HEK293 (cell line): Measurements from ENCODE around the gene ZNF540.

Experiments
- AEBP2 ChIP-seq: fragments of 450-650 bp; formaldehyde crosslinking; IDR thresholded peaks from 2 replicates; pipeline ENCODE4 v1.5.1; 2016; ENCODE audit warnings: missing biosample characterization, missing genetic modification characterization, borderline replicate concordance
- EGR2 ChIP-seq: fragments of 450-650 bp; formaldehyde crosslinking; IDR thresholded peaks from 2 replicates; pipeline ENCODE4 v1.5.1; 2016; ENCODE audit warnings: low read depth, missing biosample characterization, missing genetic modification characterization
- FEZF1 ChIP-seq: fragments of 450-650 bp; formaldehyde crosslinking; IDR thresholded peaks from 2 replicates; pipeline ENCODE4 v1.5.1; 2016; ENCODE audit warnings: missing biosample characterization, missing genetic modification characterization
- HOXA7 ChIP-seq: sonication (generic); formaldehyde crosslinking; IDR thresholded peaks from 2 replicates; pipeline ENCODE4 v1.8.1; 2022; ENCODE audit warnings: missing genetic modification reagents, borderline replicate concordance
- KLF10 ChIP-seq: fragments of 450-650 bp; IDR thresholded peaks from 2 replicates; pipeline ENCODE4 v1.5.1; 2018; ENCODE audit warnings: missing biosample characterization, mild to moderate bottlenecking, missing genetic modification characterization
- TRIM28 ChIP-seq: IDR thresholded peaks from 2 replicates; pipeline ENCODE4 v1.6.1; 2011; ENCODE audit warnings: low read length, control low read depth, borderline replicate concordance
- YY2 ChIP-seq: fragments of 450-650 bp; formaldehyde crosslinking; IDR thresholded peaks from 2 replicates; pipeline ENCODE4 v1.5.1; 2016; ENCODE audit warnings: missing biosample characterization, missing genetic modification characterization
- ZBTB1 ChIP-seq: fragments of 450-650 bp; formaldehyde crosslinking; IDR thresholded peaks from 2 replicates; pipeline ENCODE4 v1.5.1; 2016; ENCODE audit warnings: missing biosample characterization, missing genetic modification characterization
- ZNF114 ChIP-seq: fragments of 450-650 bp; formaldehyde crosslinking; IDR thresholded peaks from 2 replicates; pipeline ENCODE4 v1.5.0; 2017; ENCODE audit warnings: missing biosample characterization, missing genetic modification characterization
- ZNF121 ChIP-seq: fragments of 450-650 bp; formaldehyde crosslinking; IDR thresholded peaks from 2 replicates; pipeline ENCODE4 v1.5.1; 2016; ENCODE audit warnings: missing biosample characterization, missing genetic modification characterization
- ZNF184 ChIP-seq: fragments of 450-650 bp; IDR thresholded peaks from 2 replicates; pipeline ENCODE4 v1.5.1; 2018; ENCODE audit warnings: missing biosample characterization, mild to moderate bottlenecking, missing genetic modification characterization
- ZNF280C ChIP-seq: fragments of 450-650 bp; formaldehyde crosslinking; IDR thresholded peaks from 2 replicates; pipeline ENCODE4 v1.5.1; 2016; ENCODE audit warnings: missing biosample characterization, missing genetic modification characterization
- ZNF521 ChIP-seq: fragments of 450-650 bp; formaldehyde crosslinking; IDR thresholded peaks from 2 replicates; pipeline ENCODE4 v1.5.1; 2017; ENCODE audit warnings: missing biosample characterization, mild to moderate bottlenecking, missing genetic modification characterization
- ZNF600 ChIP-seq: fragments of 450-650 bp; formaldehyde crosslinking; IDR thresholded peaks from 2 replicates; pipeline ENCODE4 v1.5.1; 2016; ENCODE audit warnings: missing biosample characterization, missing genetic modification characterization
- ZNF623 ChIP-seq: fragments of 450-650 bp; formaldehyde crosslinking; IDR thresholded peaks from 2 replicates; pipeline ENCODE4 v1.5.1; 2016; ENCODE audit warnings: missing biosample characterization, missing genetic modification characterization
- ZNF629 ChIP-seq: fragments of 450-650 bp; formaldehyde crosslinking; IDR thresholded peaks from 2 replicates; pipeline ENCODE4 v1.5.1; 2017; ENCODE audit warnings: missing biosample characterization, missing genetic modification characterization
- ZNF658 ChIP-seq: fragments of 450-650 bp; formaldehyde crosslinking; IDR thresholded peaks from 2 replicates; pipeline ENCODE4; 2016; ENCODE audit warnings: missing biosample characterization, missing genetic modification characterization
- ZNF660 ChIP-seq: fragments of 450-650 bp; IDR thresholded peaks from 2 replicates; pipeline ENCODE4 v1.5.1; 2018; ENCODE audit warnings: missing biosample characterization, mild to moderate bottlenecking, missing genetic modification characterization
- ZNF677 ChIP-seq: fragments of 450-650 bp; IDR thresholded peaks from 2 replicates; pipeline ENCODE4 v1.5.0; 2018; ENCODE audit warnings: missing biosample characterization, mild to moderate bottlenecking, missing genetic modification characterization, moderate library complexity
- TF ChIP-seq, protein P1 (sequence below): fragments of 450-650 bp; IDR thresholded peaks from 2 replicates; pipeline ENCODE4 v1.5.1; 2018; ENCODE audit warnings: missing biosample characterization, missing genetic modification characterization
- TF ChIP-seq, protein P2 (sequence below): fragments of 450-650 bp; formaldehyde crosslinking; IDR thresholded peaks from 2 replicates; pipeline ENCODE4 v1.5.1; 2016; ENCODE audit warnings: missing biosample characterization, missing genetic modification characterization
- TF ChIP-seq, protein P3 (sequence below): fragments of 450-650 bp; formaldehyde crosslinking; IDR thresholded peaks from 2 replicates; pipeline ENCODE4 v1.5.1; 2016; ENCODE audit warnings: missing biosample characterization, missing genetic modification characterization
- TF ChIP-seq, protein P4 (sequence below): fragments of 450-650 bp; formaldehyde crosslinking; conservative IDR thresholded peaks from 2 replicates; pipeline ENCODE4 v1.5.1; 2016; ENCODE audit warnings: low read depth, missing biosample characterization, missing genetic modification characterization

ZNF540 gene

GRCh38 chr19:37594304-37594981 is at the start of gene ZNF540, which contains the start of gene ZNF571 (continued):
- TF ChIP-seq AEBP2 (tag by site-specific recombination) (no peak), ZNF280C (tag by site-specific recombination) (no peak), ZNF521 (tag by site-specific recombination) (no peak), ZNF623 (tag by site-specific recombination) (peak; percentile 57; the same call in 1 of the 2 replicates), ZBTB1 (tag by site-specific recombination) (peak; percentile 58; the same call in 1 of the 2 replicates), ZNF600 (tag by site-specific recombination) (peak; percentile 100), ZNF121 (peak; percentile 66; the same call in 1 of the 2 replicates), TRIM28 (no peak), EGR2 (tag by site-specific recombination) (peak; percentile 95), HOXA7 (CRISPR knock-in tag) (0 out of 2 replicates have a peak, but pooled peaks have one; percentile 3), ZNF677 (tag by site-specific recombination) (no peak), ZNF658 (tag by site-specific recombination) (peak; percentile 95), KLF10 (tag by site-specific recombination) (peak; percentile 93), FEZF1 (peak; percentile 66), ZNF660 (peak; percentile 97), ZNF629 (peak; percentile 34), ZNF184 (peak; percentile 87), YY2 (tag by site-specific recombination) (peak; percentile 84), ZNF114 (no peak)
- TF ChIP-seq, protein P1, sequence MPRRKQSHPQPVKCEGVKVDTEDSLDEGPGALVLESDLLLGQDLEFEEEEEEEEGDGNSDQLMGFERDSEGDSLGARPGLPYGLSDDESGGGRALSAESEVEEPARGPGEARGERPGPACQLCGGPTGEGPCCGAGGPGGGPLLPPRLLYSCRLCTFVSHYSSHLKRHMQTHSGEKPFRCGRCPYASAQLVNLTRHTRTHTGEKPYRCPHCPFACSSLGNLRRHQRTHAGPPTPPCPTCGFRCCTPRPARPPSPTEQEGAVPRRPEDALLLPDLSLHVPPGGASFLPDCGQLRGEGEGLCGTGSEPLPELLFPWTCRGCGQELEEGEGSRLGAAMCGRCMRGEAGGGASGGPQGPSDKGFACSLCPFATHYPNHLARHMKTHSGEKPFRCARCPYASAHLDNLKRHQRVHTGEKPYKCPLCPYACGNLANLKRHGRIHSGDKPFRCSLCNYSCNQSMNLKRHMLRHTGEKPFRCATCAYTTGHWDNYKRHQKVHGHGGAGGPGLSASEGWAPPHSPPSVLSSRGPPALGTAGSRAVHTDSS (tag by site-specific recombination), result peak; percentile 59; the same call in 1 of the 2 replicates
- TF ChIP-seq, protein P2, sequence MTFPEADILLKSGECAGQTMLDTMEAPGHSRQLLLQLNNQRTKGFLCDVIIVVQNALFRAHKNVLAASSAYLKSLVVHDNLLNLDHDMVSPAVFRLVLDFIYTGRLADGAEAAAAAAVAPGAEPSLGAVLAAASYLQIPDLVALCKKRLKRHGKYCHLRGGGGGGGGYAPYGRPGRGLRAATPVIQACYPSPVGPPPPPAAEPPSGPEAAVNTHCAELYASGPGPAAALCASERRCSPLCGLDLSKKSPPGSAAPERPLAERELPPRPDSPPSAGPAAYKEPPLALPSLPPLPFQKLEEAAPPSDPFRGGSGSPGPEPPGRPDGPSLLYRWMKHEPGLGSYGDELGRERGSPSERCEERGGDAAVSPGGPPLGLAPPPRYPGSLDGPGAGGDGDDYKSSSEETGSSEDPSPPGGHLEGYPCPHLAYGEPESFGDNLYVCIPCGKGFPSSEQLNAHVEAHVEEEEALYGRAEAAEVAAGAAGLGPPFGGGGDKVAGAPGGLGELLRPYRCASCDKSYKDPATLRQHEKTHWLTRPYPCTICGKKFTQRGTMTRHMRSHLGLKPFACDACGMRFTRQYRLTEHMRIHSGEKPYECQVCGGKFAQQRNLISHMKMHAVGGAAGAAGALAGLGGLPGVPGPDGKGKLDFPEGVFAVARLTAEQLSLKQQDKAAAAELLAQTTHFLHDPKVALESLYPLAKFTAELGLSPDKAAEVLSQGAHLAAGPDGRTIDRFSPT (tag by site-specific recombination), result peak; percentile 96
- TF ChIP-seq, protein P3, sequence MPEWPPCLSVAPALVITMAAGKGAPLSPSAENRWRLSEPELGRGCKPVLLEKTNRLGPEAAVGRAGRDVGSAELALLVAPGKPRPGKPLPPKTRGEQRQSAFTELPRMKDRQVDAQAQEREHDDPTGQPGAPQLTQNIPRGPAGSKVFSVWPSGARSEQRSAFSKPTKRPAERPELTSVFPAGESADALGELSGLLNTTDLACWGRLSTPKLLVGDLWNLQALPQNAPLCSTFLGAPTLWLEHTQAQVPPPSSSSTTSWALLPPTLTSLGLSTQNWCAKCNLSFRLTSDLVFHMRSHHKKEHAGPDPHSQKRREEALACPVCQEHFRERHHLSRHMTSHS (tag by site-specific recombination), result peak; percentile 60; the same call in 1 of the 2 replicates
- TF ChIP-seq, protein P4, sequence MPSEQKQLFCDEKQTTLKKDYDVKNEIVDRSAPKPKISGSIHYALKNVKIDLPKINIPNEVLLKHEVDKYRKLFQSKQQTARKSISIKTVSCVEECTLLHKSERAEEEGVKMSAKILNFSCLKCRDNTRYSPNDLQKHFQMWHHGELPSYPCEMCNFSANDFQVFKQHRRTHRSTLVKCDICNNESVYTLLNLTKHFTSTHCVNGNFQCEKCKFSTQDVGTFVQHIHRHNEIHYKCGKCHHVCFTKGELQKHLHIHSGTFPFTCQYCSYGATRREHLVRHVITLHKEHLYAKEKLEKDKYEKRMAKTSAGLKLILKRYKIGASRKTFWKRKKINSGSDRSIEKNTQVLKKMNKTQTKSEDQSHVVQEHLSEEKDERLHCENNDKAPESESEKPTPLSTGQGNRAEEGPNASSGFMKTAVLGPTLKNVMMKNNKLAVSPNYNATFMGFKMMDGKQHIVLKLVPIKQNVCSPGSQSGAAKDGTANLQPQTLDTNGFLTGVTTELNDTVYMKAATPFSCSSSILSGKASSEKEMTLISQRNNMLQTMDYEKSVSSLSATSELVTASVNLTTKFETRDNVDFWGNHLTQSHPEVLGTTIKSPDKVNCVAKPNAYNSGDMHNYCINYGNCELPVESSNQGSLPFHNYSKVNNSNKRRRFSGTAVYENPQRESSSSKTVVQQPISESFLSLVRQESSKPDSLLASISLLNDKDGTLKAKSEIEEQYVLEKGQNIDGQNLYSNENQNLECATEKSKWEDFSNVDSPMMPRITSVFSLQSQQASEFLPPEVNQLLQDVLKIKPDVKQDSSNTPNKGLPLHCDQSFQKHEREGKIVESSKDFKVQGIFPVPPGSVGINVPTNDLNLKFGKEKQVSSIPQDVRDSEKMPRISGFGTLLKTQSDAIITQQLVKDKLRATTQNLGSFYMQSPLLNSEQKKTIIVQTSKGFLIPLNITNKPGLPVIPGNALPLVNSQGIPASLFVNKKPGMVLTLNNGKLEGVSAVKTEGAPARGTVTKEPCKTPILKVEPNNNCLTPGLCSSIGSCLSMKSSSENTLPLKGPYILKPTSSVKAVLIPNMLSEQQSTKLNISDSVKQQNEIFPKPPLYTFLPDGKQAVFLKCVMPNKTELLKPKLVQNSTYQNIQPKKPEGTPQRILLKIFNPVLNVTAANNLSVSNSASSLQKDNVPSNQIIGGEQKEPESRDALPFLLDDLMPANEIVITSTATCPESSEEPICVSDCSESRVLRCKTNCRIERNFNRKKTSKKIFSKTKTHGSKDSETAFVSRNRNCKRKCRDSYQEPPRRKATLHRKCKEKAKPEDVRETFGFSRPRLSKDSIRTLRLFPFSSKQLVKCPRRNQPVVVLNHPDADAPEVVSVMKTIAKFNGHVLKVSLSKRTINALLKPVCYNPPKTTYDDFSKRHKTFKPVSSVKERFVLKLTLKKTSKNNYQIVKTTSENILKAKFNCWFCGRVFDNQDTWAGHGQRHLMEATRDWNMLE, result peak; percentile 77; the same call in 1 of the 2 replicates
